CD14-positive monocyte (primary cell): ENCODE measurements around the gene AGAP1. TPM values are rescaled to one million over a fixed set of nuclear protein-coding genes. Genes with fewer than 3 reads are reported as not detected.

Experiments
- DNase-seq, 3 donors: peaks; one replicate each; pipeline ENCODE4 v3.0.0-alpha.2; 2011 to 2022
- H2AFZ ChIP-seq: 2 replicates; pipeline ENCODE4 v1.6.0; 2012; ENCODE audit warnings: mild to moderate bottlenecking, low read depth, low read length, inconsistent platforms; ENCODE audit not compliant: insufficient read depth, poor library complexity, severe bottlenecking
- H3K27ac ChIP-seq, 2 donors: 1 replicate in 1 of 2; 2 replicates in 1 of 2; pipeline ENCODE4 v1.5.1; 2012 to 2013; ENCODE audit warnings: low read length in 2 of 2, control low read depth in 1 of 2, inconsistent platforms in 1 of 2, low read depth in 1 of 2, mild to moderate bottlenecking in 1 of 2
- H3K27me3 ChIP-seq, 2 donors: one replicate each; pipeline versions ENCODE4 v1.6.0 to v1.6.1; 2011 to 2013; ENCODE audit warnings: low read length in 2 of 2; ENCODE audit not compliant: control insufficient read depth in 2 of 2, insufficient read depth in 2 of 2
- H3K36me3 ChIP-seq, 2 donors: replicated peaks in 1 of 2; 1 replicate in 1 of 2; 2 replicates in 1 of 2; pipeline versions ENCODE4 v1.5.1 to v1.6.1; 2012 to 2013; ENCODE audit warnings: low read length in 2 of 2, control low read depth in 1 of 2, inconsistent platforms in 1 of 2, mild to moderate bottlenecking in 1 of 2; ENCODE audit not compliant: insufficient read depth in 2 of 2, control insufficient read depth in 1 of 2
- H3K4me1 ChIP-seq, 2 donors: 1 replicate in 1 of 2; 2 replicates in 1 of 2; pipeline versions ENCODE4 v1.5.1 to v1.6.1; 2012 to 2013; ENCODE audit warnings: low read length in 2 of 2, control low read depth in 1 of 2, inconsistent platforms in 1 of 2, mild to moderate bottlenecking in 1 of 2, moderate library complexity in 1 of 2; ENCODE audit not compliant: insufficient read depth in 2 of 2, control insufficient read depth in 1 of 2
- H3K4me2 ChIP-seq: replicated peaks from 2 replicates; pipeline ENCODE3; 2012; ENCODE audit warnings: low read length, moderate library complexity, mild to moderate bottlenecking; ENCODE audit not compliant: poor library complexity, severe bottlenecking; ENCODE audit errors: extremely low read depth
- H3K4me3 ChIP-seq, 3 experiments: fragments of 200-600 bp in 1 of 3; sonication (generic) in 1 of 3; replicated peaks in 1 of 3; 1 replicate in 2 of 3; 2 replicates in 1 of 3; pipeline ENCODE4 v1.5.1; 2011 to 2013; ENCODE audit warnings: low read length in 3 of 3, mild to moderate bottlenecking in 3 of 3, control low read depth in 2 of 3, low read depth in 2 of 3, inconsistent platforms in 1 of 3, moderate library complexity in 1 of 3
- H3K79me2 ChIP-seq: 2 replicates; pipeline ENCODE4 v1.6.0; 2012; ENCODE audit warnings: mild to moderate bottlenecking, control low read depth, inconsistent platforms, low read length, moderate library complexity; ENCODE audit not compliant: insufficient read depth
- H3K9ac ChIP-seq: 2 replicates; pipeline ENCODE4 v1.6.0; 2017; ENCODE audit warnings: low read length, mild to moderate bottlenecking; ENCODE audit not compliant: insufficient read depth, poor library complexity, severe bottlenecking
- H3K9me3 ChIP-seq, 2 donors: replicated peaks in 1 of 2; 1 replicate in 1 of 2; 2 replicates in 1 of 2; pipeline versions ENCODE4 v1.5.1 to v1.6.1; 2012 to 2013; ENCODE audit warnings: low read length in 2 of 2, control low read depth in 1 of 2; ENCODE audit not compliant: control insufficient read depth in 1 of 2, insufficient read depth in 1 of 2
- H4K20me1 ChIP-seq: 2 replicates; pipeline ENCODE4 v1.6.0; 2012; ENCODE audit warnings: mild to moderate bottlenecking, low read length, control low read depth, moderate library complexity; ENCODE audit not compliant: insufficient read depth
- H3K27ac Mint-ChIP-seq, 7 donors: one replicate each; pipeline ENCODE4 v1.8.0; 2020; ENCODE audit warnings: mild to moderate bottlenecking in 7 of 7, mixed read lengths in 7 of 7, moderate library complexity in 6 of 7, inconsistent platforms in 2 of 7
- H3K27me3 Mint-ChIP-seq, 3 donors: one replicate each; pipeline ENCODE4 v1.8.0; 2021 to 2022; ENCODE audit warnings: low read depth in 3 of 3, mild to moderate bottlenecking in 3 of 3, mixed read lengths in 3 of 3, moderate library complexity in 3 of 3, inconsistent platforms in 1 of 3
- H3K36me3 Mint-ChIP-seq, 2 donors: one replicate each; pipeline ENCODE4 v1.8.0; 2020; ENCODE audit warnings: mixed read lengths in 2 of 2, inconsistent platforms in 1 of 2, mild to moderate bottlenecking in 1 of 2
- H3K4me1 Mint-ChIP-seq: one replicate; pipeline ENCODE4 v1.8.0; 2020; ENCODE audit warnings: mild to moderate bottlenecking, mixed read lengths
- H3K4me3 Mint-ChIP-seq, 2 donors: one replicate each; pipeline ENCODE4 v1.8.0; 2020; ENCODE audit warnings: mild to moderate bottlenecking in 2 of 2, mixed read lengths in 2 of 2, moderate library complexity in 1 of 2
- H3K9me3 Mint-ChIP-seq, 7 donors: one replicate each; pipeline ENCODE4 v1.8.0; 2020 to 2022; ENCODE audit warnings: mixed read lengths in 7 of 7, mild to moderate bottlenecking in 6 of 7, moderate library complexity in 6 of 7, inconsistent platforms in 2 of 7
- WGBS: methylation state at CpG from one replicate; pipeline ENCODE4 v1.1.5; 2013; ENCODE audit warnings: missing lambda C conversion rate; ENCODE audit not compliant: insufficient coverage; 5-methylcytosine and 5-hydroxymethylcytosine counted together
- intact Hi-C, 2 donors: fragments of 100-400 bp; cut with micrococcal nuclease; formaldehyde crosslinking; loops; one replicate each; pipeline versions ENCODE4 v1.15.0 to v1.15.1; 2023
- polyA plus RNA-seq, 3 donors: library from polyadenylated mRNA; depleted of rRNA in 1 of 3; unstranded in 2 of 3; stranded (reverse) in 1 of 3; fragments of 300-500 nt in 2 of 3; fragments of >200 nt in 1 of 3; fragmentation: Illumina TruSeq in 2 of 3; gene quantifications; 1 replicate in 2 of 3; 2 replicates in 1 of 3; pipeline ENCODE4 v1.2.3, GENCODE V29; 2012 to 2021
- TF ChIP-seq, protein P1 (sequence below): fragments of 200-600 bp; IDR thresholded peaks from one replicate; pipeline ENCODE4 v1.8.0; 2022; ENCODE audit warnings: antibody characterized with exemption, mild to moderate bottlenecking

The AGAP1 gene
- polyA plus RNA-seq, 3 donors = 0.12 TPM; not detected in 2

DNA sequence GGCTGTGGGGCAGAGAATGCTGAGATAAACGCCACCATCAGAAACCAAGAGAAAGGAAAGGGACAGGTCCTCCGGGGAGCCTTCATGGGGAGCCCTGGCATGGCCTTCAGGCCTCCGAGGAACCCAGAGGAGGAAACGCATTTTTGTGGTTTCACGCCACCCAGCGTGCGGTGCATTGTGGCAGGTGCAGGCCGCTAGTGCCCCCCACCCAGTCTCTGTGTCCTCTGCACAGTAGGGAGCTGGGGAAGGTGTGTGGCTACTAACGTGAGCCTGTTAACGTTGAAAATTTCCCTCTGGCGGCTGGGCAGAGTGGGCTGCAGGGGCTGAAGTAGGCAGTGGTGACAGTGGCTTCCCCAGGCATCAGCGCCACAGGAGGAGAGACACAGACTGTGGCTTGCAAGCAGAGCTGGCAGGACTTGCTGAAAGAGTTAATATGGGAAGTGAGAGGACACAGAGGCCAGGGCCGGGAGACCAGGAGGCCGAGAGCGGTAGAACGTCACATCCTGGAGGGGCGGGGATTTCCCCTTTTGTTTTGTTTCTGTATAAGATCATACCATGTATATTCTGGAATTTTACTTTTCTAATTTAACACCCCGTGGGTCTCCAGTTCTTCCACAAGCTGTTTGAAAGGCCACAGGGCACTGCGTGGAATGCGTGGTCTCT, 507.5 kb downstream of the AGAP1 start:
- no peak overlapping the region for H3K4me3 ChIP-seq
- 91% methylated on average over 16 of the region's 20 CpGs for WGBS
- no peaks in the 10 kb centered on the region for H3K36me3 ChIP-seq
- no peak overlapping the region for H3K9ac ChIP-seq
- peaks cover 3 to 6% (median 4%) of the 10 kb centered on the region in 3 donors for H3K27me3 Mint-ChIP-seq
- no peak overlapping the region for H3K27ac ChIP-seq
- peaks cover 2 to 15% (median 7%) of the 10 kb centered on the region in 7 donors for H3K9me3 Mint-ChIP-seq
- no peaks in the 10 kb centered on the region for H3K4me1 ChIP-seq
- H3K4me2 ChIP-seq = no peak overlapping the region
- H3K27me3 ChIP-seq = no peaks in the 10 kb centered on the region
- H4K20me1 ChIP-seq = no peaks in the 10 kb centered on the region
- TF ChIP-seq, protein P1, sequence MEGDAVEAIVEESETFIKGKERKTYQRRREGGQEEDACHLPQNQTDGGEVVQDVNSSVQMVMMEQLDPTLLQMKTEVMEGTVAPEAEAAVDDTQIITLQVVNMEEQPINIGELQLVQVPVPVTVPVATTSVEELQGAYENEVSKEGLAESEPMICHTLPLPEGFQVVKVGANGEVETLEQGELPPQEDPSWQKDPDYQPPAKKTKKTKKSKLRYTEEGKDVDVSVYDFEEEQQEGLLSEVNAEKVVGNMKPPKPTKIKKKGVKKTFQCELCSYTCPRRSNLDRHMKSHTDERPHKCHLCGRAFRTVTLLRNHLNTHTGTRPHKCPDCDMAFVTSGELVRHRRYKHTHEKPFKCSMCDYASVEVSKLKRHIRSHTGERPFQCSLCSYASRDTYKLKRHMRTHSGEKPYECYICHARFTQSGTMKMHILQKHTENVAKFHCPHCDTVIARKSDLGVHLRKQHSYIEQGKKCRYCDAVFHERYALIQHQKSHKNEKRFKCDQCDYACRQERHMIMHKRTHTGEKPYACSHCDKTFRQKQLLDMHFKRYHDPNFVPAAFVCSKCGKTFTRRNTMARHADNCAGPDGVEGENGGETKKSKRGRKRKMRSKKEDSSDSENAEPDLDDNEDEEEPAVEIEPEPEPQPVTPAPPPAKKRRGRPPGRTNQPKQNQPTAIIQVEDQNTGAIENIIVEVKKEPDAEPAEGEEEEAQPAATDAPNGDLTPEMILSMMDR = no peak
- H3K79me2 ChIP-seq = no peaks in the 10 kb centered on the region
- H3K36me3 Mint-ChIP-seq = no peaks in the 10 kb centered on the region
- H3K9me3 ChIP-seq = peaks cover 6 to 7% of the 10 kb centered on the region in 2 donors
- H3K4me3 Mint-ChIP-seq = no peak overlapping the region
- no peak overlapping the region for H2AFZ ChIP-seq
- H3K4me1 Mint-ChIP-seq = no peaks in the 10 kb centered on the region
- DNase-seq = no peak
- intact Hi-C loops = no loop called here
- H3K27ac Mint-ChIP-seq = no peak overlapping the region

DNA sequence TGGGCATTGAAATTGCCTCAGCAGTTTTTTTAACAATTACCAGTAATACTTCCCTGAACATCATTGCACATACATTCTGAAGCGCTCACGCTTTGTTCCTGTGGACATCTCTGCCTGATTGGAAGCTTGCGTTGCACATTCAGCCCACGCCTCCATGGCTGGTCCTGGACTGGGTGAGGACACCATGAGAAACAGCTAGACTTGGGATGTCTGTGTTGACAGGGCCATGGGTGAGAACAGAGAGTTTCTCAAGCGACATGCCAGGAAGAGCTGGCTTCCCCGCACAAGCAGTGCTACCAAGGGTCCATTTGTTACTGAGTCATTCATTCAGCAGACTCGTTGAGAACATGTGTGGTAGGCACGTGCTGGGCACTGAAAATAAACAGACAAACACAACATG, 508.0 kb downstream of the AGAP1 start:
- Mint-ChIP-seq H3K27me3 (peaks cover 2 to 6% (median 3%) of the 10 kb centered on the region in 3 donors), H3K4me3 (no peak overlapping the region), H3K36me3 (no peaks in the 10 kb centered on the region), H3K4me1 (no peaks in the 10 kb centered on the region), H3K9me3 (peaks cover 2 to 15% (median 7%) of the 10 kb centered on the region in 7 donors), H3K27ac (no peak overlapping the region)
- no peaks in the 10 kb centered on the region for H3K79me2 ChIP-seq
- no peak for DNase-seq
- intact Hi-C loops = no loop called here
- no peaks in the 10 kb centered on the region for H3K4me1 ChIP-seq
- peaks cover 6 to 7% of the 10 kb centered on the region in 2 donors for H3K9me3 ChIP-seq
- no peak overlapping the region for H3K27ac ChIP-seq
- no peak overlapping the region for H3K9ac ChIP-seq
- no peak overlapping the region for H3K4me2 ChIP-seq
- H2AFZ ChIP-seq = no peak overlapping the region
- no peaks in the 10 kb centered on the region for H4K20me1 ChIP-seq
- no peaks in the 10 kb centered on the region for H3K36me3 ChIP-seq
- no peak overlapping the region for H3K4me3 ChIP-seq
- no peaks in the 10 kb centered on the region for H3K27me3 ChIP-seq
- TF ChIP-seq, protein P1 = no peak
- WGBS = 94% methylated on average over 5 of the region's 8 CpGs
